GM19438 (cell line): ENCODE results near the gene ORM1.
"Not testable (repeated sequence)": the region's sequence is repeated elsewhere in the genome, so short reads cannot be mapped to it uniquely, and the experiment has no call there.

Experiments used
- ATAC-seq: cut with Tn5 transposase; IDR thresholded peaks from one replicate; pipeline ENCODE4 v1.9.1; 2021; ENCODE audit warnings: low read depth; ENCODE audit not compliant: unreplicated experiment

The ORM1 gene

GRCh38 chr9:114322831-114323531 lies at the start of gene ORM1:
Gene ORM1, plus strand, starts transcription at chr9:114323098. Its CDS starts 36 bp downstream, at chr9:114323134.
- ATAC-seq = not testable (repeated sequence)

- ATAC-seq = no peak
Measured at GRCh38 chr9:114273461-114273881, 49.4 kb upstream of the ORM1 start.

GRCh38 chr9:114274217-114274616 lies 48.7 kb upstream of the ORM1 start:
- ATAC-seq = no peak

DNA sequence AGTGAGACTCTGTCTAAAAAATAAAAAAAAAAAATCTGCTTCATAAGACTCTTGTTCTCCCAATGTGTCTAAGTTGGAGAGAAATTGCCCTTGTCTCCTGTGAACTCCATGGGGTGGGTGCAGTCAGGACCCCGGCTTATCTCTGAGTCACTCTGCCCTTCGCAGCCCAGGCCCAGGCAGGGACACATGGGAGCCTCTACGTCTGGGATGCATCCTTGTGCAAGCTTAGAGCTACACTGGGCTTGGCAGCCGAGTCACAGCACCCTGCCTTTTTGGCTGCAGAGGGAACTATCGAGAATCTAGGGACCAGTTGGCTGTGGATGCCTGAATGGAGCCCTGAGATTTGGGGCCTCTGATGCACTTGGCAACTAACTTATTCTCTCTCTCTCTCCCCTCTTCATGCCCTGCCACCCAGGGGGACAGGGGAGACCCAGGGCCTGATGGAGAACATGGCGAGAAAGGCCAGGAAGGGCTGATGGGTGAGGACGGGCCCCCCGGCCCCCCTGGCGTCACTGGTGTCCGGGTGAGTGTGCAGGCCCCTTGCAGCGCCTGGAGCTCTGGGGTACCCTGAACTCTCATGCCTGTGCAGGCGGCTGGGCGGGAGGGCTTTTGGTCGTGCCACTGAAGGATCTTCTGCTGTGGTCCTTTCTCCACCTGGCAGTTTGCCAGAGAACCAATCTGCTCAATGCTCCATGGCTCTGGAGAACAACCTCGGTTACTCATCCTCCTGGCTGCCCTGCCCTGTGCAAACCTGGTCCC lies 47.5 kb upstream of the ORM1 start:
- ATAC-seq = no peak

GRCh38 chr9:114276908-114277821 lies 45.7 kb upstream of the ORM1 start:
- no peak for ATAC-seq

DNA sequence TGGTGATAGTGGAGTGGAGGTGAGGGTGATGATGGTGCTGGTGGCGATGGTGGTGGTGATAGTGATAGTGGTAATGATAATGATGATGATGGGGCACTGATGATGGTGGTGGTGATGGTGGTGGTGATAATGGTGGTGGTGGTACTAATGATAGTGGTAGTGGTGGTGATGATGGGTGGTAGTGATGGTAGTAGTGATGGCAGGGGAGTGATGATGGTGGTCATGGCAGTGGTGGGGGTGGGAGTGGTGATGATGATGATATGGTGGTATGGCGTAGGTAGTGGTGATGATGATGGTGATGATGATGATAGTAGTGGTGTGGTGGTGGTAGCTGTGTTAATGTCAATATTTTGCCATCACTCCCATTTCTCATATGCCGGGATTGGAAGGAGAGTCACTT lies 44.5 kb upstream of the ORM1 start:
- no peak for ATAC-seq

DNA sequence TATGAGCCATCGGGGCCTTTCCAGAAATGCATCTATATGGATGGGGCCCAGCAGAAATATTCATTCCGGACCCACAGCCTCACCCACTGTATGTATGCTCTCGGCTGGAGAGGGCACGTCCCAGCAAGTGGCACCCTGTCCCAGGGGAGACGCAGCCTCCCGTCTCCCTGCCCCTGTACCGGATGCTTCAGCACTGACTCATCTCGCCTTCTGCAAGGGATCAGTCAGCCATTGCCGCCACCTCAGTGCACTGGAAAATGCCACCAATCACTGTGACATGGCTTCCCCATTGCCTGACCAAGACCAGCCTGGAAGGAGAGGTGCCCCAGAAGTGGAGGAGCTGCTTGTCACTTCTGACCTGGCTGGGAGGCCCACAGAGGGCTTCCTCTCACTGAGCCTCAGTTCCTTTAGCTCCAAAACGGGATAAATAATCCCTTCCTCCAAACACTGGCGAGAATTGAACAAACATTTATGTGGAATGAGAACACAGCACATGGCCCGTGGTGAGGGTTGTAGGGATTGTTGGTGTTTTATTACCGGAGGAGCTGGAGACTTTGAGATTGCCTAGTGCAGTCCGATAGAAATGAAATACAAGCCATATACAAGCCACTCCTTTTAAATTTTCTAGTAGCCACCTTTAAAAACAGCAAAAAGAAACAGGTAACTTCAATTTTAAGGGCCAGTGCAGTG lies 43.9 kb upstream of the ORM1 start:
- ATAC-seq = no peak

DNA sequence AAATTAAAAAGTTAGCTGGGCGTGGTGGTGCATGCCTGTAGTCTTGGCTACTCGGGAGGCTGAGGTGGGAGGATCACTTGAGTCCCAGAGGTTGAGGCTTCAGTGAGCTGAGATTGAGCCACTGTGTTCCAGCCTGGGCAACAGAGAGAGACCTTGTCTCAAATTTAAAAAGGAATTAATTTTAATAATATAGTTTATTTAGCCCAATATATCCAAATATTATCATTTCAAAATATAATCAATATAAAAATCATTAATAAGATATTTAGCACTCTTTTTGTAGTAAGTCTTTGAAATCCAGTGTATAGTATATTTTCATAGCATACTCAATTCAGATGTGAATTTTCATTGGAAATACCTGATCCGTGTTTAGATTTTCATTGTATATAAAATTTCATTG lies 43.2 kb upstream of the ORM1 start:
- ATAC-seq = no peak

- ATAC-seq = no peak
Measured at GRCh38 chr9:114280636-114281472, 42.0 kb upstream of the ORM1 start.

GRCh38 chr9:114281473-114282103 lies 41.3 kb upstream of the ORM1 start:
- ATAC-seq = no peak

DNA sequence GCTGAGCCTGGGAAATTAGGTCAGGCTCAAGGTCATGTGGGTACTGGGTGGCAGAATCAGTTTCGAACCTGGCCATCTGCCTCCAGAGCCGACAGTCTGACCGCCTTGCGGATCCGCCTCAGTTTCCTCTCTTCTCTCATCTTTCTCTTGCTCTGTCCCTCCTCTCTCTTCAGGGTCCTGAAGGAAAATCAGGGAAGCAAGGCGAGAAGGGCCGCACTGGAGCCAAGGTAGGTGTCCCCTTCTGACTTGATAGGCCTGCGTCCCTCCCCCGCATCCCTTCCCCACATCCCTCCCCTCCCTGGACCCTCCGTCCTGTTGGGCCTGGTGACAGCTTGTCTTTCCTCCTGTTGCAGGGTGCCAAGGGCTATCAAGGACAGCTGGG lies 40.8 kb upstream of the ORM1 start:
- ATAC-seq = no peak

DNA sequence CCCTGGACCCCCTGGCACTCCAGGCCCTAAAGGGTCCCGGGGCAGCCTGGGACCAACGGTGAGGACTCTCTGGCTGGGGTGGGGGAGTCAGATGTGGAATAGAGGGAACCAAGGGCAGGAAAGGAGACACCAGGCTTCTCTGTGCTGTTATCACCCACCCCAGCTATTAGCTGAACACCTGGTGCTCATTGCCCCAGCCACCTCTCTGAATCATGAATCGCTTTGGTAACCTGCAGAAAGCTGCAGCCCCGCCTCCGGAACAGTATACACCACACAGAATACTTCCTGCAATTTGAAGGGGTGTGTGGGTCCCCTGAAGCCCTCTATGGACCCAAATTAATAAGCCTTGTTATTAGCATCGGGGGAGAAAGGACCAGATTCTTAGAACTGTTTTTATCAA lies 40.4 kb upstream of the ORM1 start:
- no peak for ATAC-seq

DNA sequence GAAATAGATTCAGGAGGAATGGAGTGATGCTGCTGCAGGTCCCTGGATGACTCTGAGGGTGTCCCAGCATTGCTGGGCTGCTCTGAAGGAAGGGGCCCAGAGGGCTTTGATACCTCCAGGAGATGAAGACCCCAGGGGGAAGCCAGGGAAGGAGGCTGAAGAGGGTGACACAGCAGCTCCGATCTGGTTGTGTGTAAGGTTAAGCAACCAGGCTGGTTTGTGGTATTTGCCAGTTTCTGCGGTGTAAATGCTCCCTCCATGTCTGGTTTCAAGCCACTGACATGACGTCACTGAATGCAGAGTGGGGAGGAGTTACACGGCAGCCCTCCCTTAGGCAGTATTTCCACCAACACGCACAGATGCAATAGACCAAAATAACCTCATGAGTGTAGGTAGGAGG lies 40.0 kb upstream of the ORM1 start:
- no peak for ATAC-seq

GRCh38 chr9:114283551-114284111 lies 39.3 kb upstream of the ORM1 start:
- no peak for ATAC-seq

DNA sequence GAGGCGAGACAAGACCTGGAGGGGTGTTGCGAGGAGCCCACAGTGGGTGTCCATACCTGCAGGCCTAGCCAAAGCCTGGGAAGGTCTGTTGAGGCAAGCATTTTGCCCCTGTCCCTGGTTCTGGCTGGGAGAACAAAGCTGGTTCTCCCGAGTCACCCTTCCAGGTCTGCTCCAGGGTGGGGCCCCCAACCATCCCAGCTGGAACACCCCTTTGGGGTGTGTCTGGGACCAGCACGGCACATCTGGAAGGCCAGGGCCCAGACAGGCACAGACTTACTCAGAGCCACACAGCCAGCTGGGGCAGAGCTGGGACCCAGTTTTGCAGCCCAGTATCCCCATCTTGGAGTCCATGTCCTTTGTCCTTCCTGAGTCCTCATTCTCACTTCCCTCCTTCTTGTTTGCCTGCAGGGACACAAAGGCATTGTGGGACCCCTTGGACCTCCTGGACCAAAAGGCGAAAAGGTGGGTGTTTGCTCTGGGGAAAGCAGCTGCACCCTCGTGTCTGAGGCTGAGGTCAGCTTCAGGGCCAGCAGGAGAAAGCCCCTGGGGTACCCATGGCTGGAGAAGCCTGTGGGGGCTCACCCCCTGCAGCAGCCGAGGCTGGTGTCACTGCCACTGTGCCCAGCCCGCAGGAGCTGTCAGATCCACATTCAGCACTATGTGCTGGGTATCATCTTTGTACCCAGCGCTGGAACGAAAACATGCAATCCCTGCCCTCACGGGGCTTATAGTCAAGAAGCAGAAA lies 38.4 kb upstream of the ORM1 start:
- no peak for ATAC-seq

DNA sequence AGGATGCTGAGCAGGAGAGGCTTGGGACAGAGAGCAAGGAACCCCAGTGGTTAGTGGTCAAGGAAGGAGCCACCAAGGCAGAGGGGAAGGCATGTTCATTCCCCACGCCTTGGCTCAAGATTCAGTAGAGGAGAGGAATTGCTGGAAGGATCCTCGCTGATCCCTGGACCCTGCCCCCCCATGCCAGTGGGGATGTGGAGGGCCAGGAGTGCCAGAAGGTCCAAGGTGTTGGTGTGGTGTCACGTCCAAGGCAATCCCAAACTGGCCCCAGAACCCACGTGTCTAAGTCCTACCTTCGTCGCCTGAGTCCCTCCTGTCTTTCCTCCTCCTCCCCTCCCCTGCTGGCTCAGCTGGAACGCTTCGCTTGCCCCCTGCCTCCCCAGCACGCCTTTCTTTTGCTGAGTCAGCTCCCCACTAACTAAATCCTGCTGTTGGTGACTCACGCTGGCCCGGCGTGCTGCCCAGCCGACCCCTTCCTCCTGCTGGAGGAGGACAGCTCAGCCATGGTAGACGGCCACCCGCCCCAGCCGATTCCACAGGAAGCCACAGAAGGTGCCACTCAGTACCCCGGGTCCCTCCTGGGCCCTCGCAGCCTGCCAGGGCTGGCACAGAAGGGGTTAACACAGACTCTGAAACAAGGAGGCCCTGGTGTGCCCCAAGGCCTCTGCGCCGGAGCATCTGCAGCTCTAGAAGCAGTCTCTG lies 37.6 kb upstream of the ORM1 start:
- ATAC-seq = no peak

- no peak for ATAC-seq
Measured at GRCh38 chr9:114286146-114286679, 36.7 kb upstream of the ORM1 start.
